OCI-LY3 (cell line): ENCODE measurements around the gene SYTL3.

Experiments
- H2AFZ ChIP-seq: fragments of 200-600, 300-600 bp; shearing (Covaris generic); 2 replicates; pipeline ENCODE4 v1.6.0; 2014; ENCODE audit warnings: antibody characterized with exemption, low read depth, low read length
- H3K27ac ChIP-seq: fragments of 200-600, 300-600 bp; sonication (generic); 2 replicates; pipeline ENCODE4 v1.5.1; 2014; ENCODE audit warnings: mild to moderate bottlenecking, low read length, moderate library complexity, mixed read lengths
- H3K27me3 ChIP-seq: fragments of 200-600, 300-600 bp; sonication (generic); 2 replicates; pipeline ENCODE4 v1.6.1; 2014; ENCODE audit warnings: low read depth, low read length, mixed read lengths
- H3K36me3 ChIP-seq: fragments of 200-600, 300-600 bp; sonication (generic); replicated peaks from 2 replicates; pipeline ENCODE3; 2014; ENCODE audit warnings: low read depth, low read length, mixed read lengths
- H3K4me1 ChIP-seq: fragments of 300-600, 200-600 bp; sonication (generic); 2 replicates; pipeline ENCODE4 v1.6.1; 2014; ENCODE audit warnings: low read length, mixed read lengths
- H3K4me2 ChIP-seq: fragments of 200-600, 300-600 bp; sonication (generic); 2 replicates; pipeline ENCODE4 v1.6.1; 2014; ENCODE audit warnings: low read length, mixed read lengths
- H3K4me3 ChIP-seq: fragments of 300-600, 200-600 bp; sonication (generic); 2 replicates; pipeline ENCODE4 v1.5.1; 2014; ENCODE audit warnings: antibody characterized with exemption, mild to moderate bottlenecking, low read length, moderate library complexity
- H3K79me2 ChIP-seq: fragments of 300-600, 200-600 bp; shearing (Covaris generic); 2 replicates; pipeline ENCODE4 v1.6.1; 2014; ENCODE audit warnings: mild to moderate bottlenecking, low read length, mixed read lengths
- H3K9ac ChIP-seq: fragments of 300-600, 200-600 bp; shearing (Covaris generic); 2 replicates; pipeline ENCODE4 v1.6.0; 2014; ENCODE audit warnings: mild to moderate bottlenecking, low read length, moderate library complexity
- H3K9me3 ChIP-seq: fragments of 200-600, 300-600 bp; shearing (Covaris generic); 2 replicates; pipeline ENCODE4 v1.6.1; 2014; ENCODE audit warnings: low read length, mixed read lengths; ENCODE audit not compliant: insufficient read depth
- H4K20me1 ChIP-seq: fragments of 200-600, 300-600 bp; sonication (generic); 2 replicates; pipeline ENCODE4 v1.6.1; 2016; ENCODE audit warnings: low read length, mixed read lengths; ENCODE audit not compliant: insufficient read depth
- CTCF ChIP-seq: fragments of 200-600, 300-600 bp; sonication (generic); IDR thresholded peaks from 2 replicates; pipeline ENCODE4 v1.5.1; 2014; ENCODE audit warnings: antibody characterized with exemption, low read length, low read depth
- EZH2phosphoT487 ChIP-seq: fragments of 200-600 bp; shearing (Covaris generic); IDR thresholded peaks from 2 replicates; pipeline ENCODE4 v1.6.1; 2018; ENCODE audit warnings: antibody characterized with exemption, mixed run types, low read depth

The SYTL3 gene

GRCh38 chr6:158703837-158704822, 54.3 kb downstream of the SYTL3 start:
- peaks cover 4% of the 10 kb centered on the region; the same call in 1 of the 2 replicates for H3K27me3 ChIP-seq
- no peak overlapping the region for H2AFZ ChIP-seq
- peak overlapping the region; percentile 99 for H3K4me2 ChIP-seq
- H3K36me3 ChIP-seq: no peaks in the 10 kb centered on the region
- H3K27ac ChIP-seq: no peak overlapping the region
- peaks cover 26% of the 10 kb centered on the region for H3K4me1 ChIP-seq
- H3K9me3 ChIP-seq: no peaks in the 10 kb centered on the region
- peak overlapping the region; percentile 78 for H3K4me3 ChIP-seq
- H4K20me1 ChIP-seq: no peaks in the 10 kb centered on the region
- H3K79me2 ChIP-seq: no peaks in the 10 kb centered on the region
- peak overlapping the region; percentile 38; the same call in 1 of the 2 replicates for H3K9ac ChIP-seq
- TF ChIP-seq CTCF (peak; percentile 85), EZH2phosphoT487 (no peak)

GRCh38 chr6:158705386-158706126, 55.7 kb downstream of the SYTL3 start:
- no peaks in the 10 kb centered on the region for H3K9me3 ChIP-seq
- no peak overlapping the region for H3K4me2 ChIP-seq
- H4K20me1 ChIP-seq: no peaks in the 10 kb centered on the region
- no peak overlapping the region for H3K27ac ChIP-seq
- no peaks in the 10 kb centered on the region for H3K36me3 ChIP-seq
- no peak overlapping the region for H2AFZ ChIP-seq
- TF ChIP-seq EZH2phosphoT487: no peak
- TF ChIP-seq CTCF: no peak
- H3K27me3 ChIP-seq: peaks cover 4% of the 10 kb centered on the region; the same call in 1 of the 2 replicates
- no peak overlapping the region for H3K4me3 ChIP-seq
- H3K79me2 ChIP-seq: no peaks in the 10 kb centered on the region
- no peak overlapping the region for H3K9ac ChIP-seq
- H3K4me1 ChIP-seq: peaks cover 26% of the 10 kb centered on the region

GRCh38 chr6:158706369-158706982, 56.6 kb downstream of the SYTL3 start:
- Histone ChIP-seq H3K9me3 (no peaks in the 10 kb centered on the region), H3K27ac (no peak overlapping the region), H3K4me3 (no peak overlapping the region), H4K20me1 (no peaks in the 10 kb centered on the region), H3K4me1 (peaks cover 26% of the 10 kb centered on the region), H3K4me2 (no peak overlapping the region), H3K79me2 (no peaks in the 10 kb centered on the region), H3K9ac (no peak overlapping the region), H3K36me3 (no peaks in the 10 kb centered on the region), H2AFZ (no peak overlapping the region), H3K27me3 (peaks cover 4% of the 10 kb centered on the region; the same call in 1 of the 2 replicates)
- TF ChIP-seq CTCF: no peak
- no peak for TF ChIP-seq EZH2phosphoT487
